SIG-M5 (cell line): ENCODE results near the gene FRMD1.

Source experiments
- DNase-seq: peaks from one replicate; lab custom pipeline; 2025; lab: John Stamatoyannopoulos, UW

FRMD1 gene

GRCh38 chr6:168078943-168079405 is at the start of gene FRMD1:
Gene FRMD1 (minus strand): TSS chr6:168079212. CDS start chr6:168079094, 118 bp downstream.
- DNase-seq, result no peak

- no peak for DNase-seq
Measured at GRCh38 chr6:168128006-168128630, 49.1 kb upstream of the FRMD1 start.

- no peak for DNase-seq
Measured at GRCh38 chr6:168127384-168127868, 48.4 kb upstream of the FRMD1 start.

GRCh38 chr6:168126566-168127383 is 47.8 kb upstream of the FRMD1 start:
- DNase-seq, result no peak

- DNase-seq, result no peak
Measured at GRCh38 chr6:168125429-168126001, 46.5 kb upstream of the FRMD1 start.

GRCh38 chr6:168124921-168125320 is 45.9 kb upstream of the FRMD1 start:
- DNase-seq, result no peak

GRCh38 chr6:168124158-168124557 is 45.1 kb upstream of the FRMD1 start:
- no peak for DNase-seq

- no peak for DNase-seq
Measured at GRCh38 chr6:168123165-168123911, 44.3 kb upstream of the FRMD1 start.

- no peak for DNase-seq
Measured at GRCh38 chr6:168122521-168122920, 43.5 kb upstream of the FRMD1 start.

GRCh38 chr6:168122011-168122410 is 43.0 kb upstream of the FRMD1 start:
- DNase-seq, result no peak

GRCh38 chr6:168121303-168121665 is 42.3 kb upstream of the FRMD1 start:
- no peak for DNase-seq

GRCh38 chr6:168120390-168121302 is 41.6 kb upstream of the FRMD1 start:
- DNase-seq, result no peak

- no peak for DNase-seq
Measured at GRCh38 chr6:168119539-168119938, 40.5 kb upstream of the FRMD1 start.

- DNase-seq, result no peak
Measured at GRCh38 chr6:168118935-168119334, 39.9 kb upstream of the FRMD1 start.

GRCh38 chr6:168117942-168118341 is 38.9 kb upstream of the FRMD1 start:
- DNase-seq, result no peak

GRCh38 chr6:168116975-168117899 is 38.2 kb upstream of the FRMD1 start:
- no peak for DNase-seq

GRCh38 chr6:168116438-168116974 is 37.5 kb upstream of the FRMD1 start:
- DNase-seq, result no peak

GRCh38 chr6:168115748-168116437 is 36.9 kb upstream of the FRMD1 start:
- no peak for DNase-seq

- DNase-seq, result no peak
Measured at GRCh38 chr6:168113226-168113625, 34.2 kb upstream of the FRMD1 start.
